CD4-positive, CD25-positive, alpha-beta regulatory T cell (primary cell): Measurements from ENCODE around the gene C11orf91. TPM values are rescaled to one million over a fixed set of nuclear protein-coding genes. Genes with fewer than 3 reads are reported as not detected.

Experiments
- ATAC-seq, 2 donors: fragments of 150-1000 bp; cut with Tn5 transposase; one replicate each; pipeline ENCODE4 v1.10.0; 2021; ENCODE audit warnings: low read depth in 2 of 2, moderate number of reproducible peaks in 2 of 2, moderate library complexity in 1 of 2
- DNase-seq, 3 donors: peaks; one replicate each; pipeline versions ENCODE4 v3.0.0 to v3.0.0-alpha.2; 2012 to 2022; ENCODE audit warnings: mixed read lengths in 1 of 3
- H3K27ac ChIP-seq: one replicate; pipeline ENCODE4 v1.7.0; 2013; ENCODE audit warnings: mild to moderate bottlenecking, low read length; ENCODE audit not compliant: insufficient read depth, poor library complexity, severe bottlenecking
- H3K27me3 ChIP-seq: one replicate; pipeline ENCODE4 v1.7.0; 2013; ENCODE audit warnings: low read length; ENCODE audit not compliant: control insufficient read depth, insufficient read depth
- H3K36me3 ChIP-seq: one replicate; pipeline ENCODE4 v1.7.0; 2013; ENCODE audit warnings: mild to moderate bottlenecking, low read length, moderate library complexity; ENCODE audit not compliant: control insufficient read depth, insufficient read depth
- H3K4me1 ChIP-seq: 2 replicates; pipeline ENCODE4 v1.7.0; 2013; ENCODE audit warnings: mild to moderate bottlenecking, low read length; ENCODE audit not compliant: insufficient read depth, control insufficient read depth, poor library complexity, severe bottlenecking
- H3K4me3 ChIP-seq: one replicate; pipeline ENCODE4 v1.7.0; 2013; ENCODE audit warnings: low read depth, mild to moderate bottlenecking, low read length, moderate library complexity
- H3K9me3 ChIP-seq, 2 experiments: 1 replicate in 1 of 2; 2 replicates in 1 of 2; pipeline ENCODE4 v1.7.0; 2013; ENCODE audit warnings: low read length in 2 of 2, mild to moderate bottlenecking in 1 of 2, moderate library complexity in 1 of 2; ENCODE audit not compliant: control insufficient read depth in 2 of 2
- H3K27ac Mint-ChIP-seq, 3 donors: one replicate each; pipeline ENCODE4 v1.8.0; 2020 to 2022; ENCODE audit warnings: mild to moderate bottlenecking in 3 of 3, mixed read lengths in 3 of 3, moderate library complexity in 2 of 3
- H3K27me3 Mint-ChIP-seq: one replicate; pipeline ENCODE4 v1.8.0; 2022; ENCODE audit warnings: mild to moderate bottlenecking, mixed read lengths
- H3K36me3 Mint-ChIP-seq: one replicate; pipeline ENCODE4 v1.8.0; 2020; ENCODE audit warnings: mixed read lengths
- H3K4me1 Mint-ChIP-seq, 4 donors: one replicate each; pipeline ENCODE4 v1.8.0; 2020 to 2022; ENCODE audit warnings: mixed read lengths in 4 of 4, mild to moderate bottlenecking in 1 of 4
- H3K4me3 Mint-ChIP-seq, 4 donors: one replicate each; pipeline ENCODE4 v1.8.0; 2020 to 2022; ENCODE audit warnings: mild to moderate bottlenecking in 4 of 4, mixed read lengths in 4 of 4, moderate library complexity in 3 of 4
- H3K9me3 Mint-ChIP-seq, 7 donors: one replicate each; pipeline ENCODE4 v1.8.0; 2020 to 2022; ENCODE audit warnings: mixed read lengths in 7 of 7, mild to moderate bottlenecking in 3 of 7, moderate library complexity in 2 of 7
- polyA plus RNA-seq, 4 donors: library from polyadenylated mRNA; unstranded; fragments of 300-500 nt; fragmentation: Illumina TruSeq; gene quantifications; one replicate each; pipeline ENCODE4 v1.2.3, GENCODE V29; 2021
- total RNA-seq: library from RNA; stranded (reverse); gene quantifications from one replicate; pipeline ENCODE4 v1.2.3, GENCODE V29; 2022

The C11orf91 gene, protein sequence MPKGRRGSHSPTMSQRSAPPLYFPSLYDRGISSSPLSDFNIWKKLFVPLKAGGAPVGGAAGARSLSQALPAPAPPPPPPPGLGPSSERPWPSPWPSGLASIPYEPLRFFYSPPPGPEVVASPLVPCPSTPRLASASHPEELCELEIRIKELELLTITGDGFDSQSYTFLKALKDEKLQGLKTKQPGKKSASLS
- not detected for total RNA-seq
- polyA plus RNA-seq = not detected

- Mint-ChIP-seq H3K4me1 (peaks cover 5 to 24% (median 6%) of the 10 kb centered on the region in 4 donors), H3K36me3 (no peaks in the 10 kb centered on the region), H3K9me3 (no peaks in the 10 kb centered on the region), H3K4me3 (peak within 1 kb of the TSS; percentile 88 to 94 (median 92)), H3K27ac (peak within 1 kb of the TSS; percentile 42 to 73 (median 69)), H3K27me3 (peaks cover 12% of the 10 kb centered on the region)
- Histone ChIP-seq H3K36me3 (no peaks in the 10 kb centered on the region), H3K27ac (peak within 1 kb of the TSS; percentile 37), H3K4me3 (peak within 1 kb of the TSS; percentile 73), H3K27me3 (peaks cover 8% of the 10 kb centered on the region), H3K9me3 (no peaks in the 10 kb centered on the region), H3K4me1 (peaks cover 14% of the 10 kb centered on the region)
- peak; percentile 92 to 93 (median 93) for DNase-seq
- peak; percentile 94 to 95 for ATAC-seq
These were observed at the start of gene C11orf91 for GRCh38 chr11:33700502-33701271. Gene C11orf91, minus strand, starts transcription at chr11:33700826. Its CDS starts 86 bp downstream, at chr11:33700740.

GRCh38 chr11:33747979-33748378, 47.4 kb upstream of the C11orf91 start:
- Mint-ChIP-seq H3K4me3 (no peak overlapping the region), H3K9me3 (no peaks in the 10 kb centered on the region), H3K27ac (peak overlapping the region in 1 of 3 donors; percentile 27), H3K36me3 (peaks cover 43% of the 10 kb centered on the region), H3K27me3 (no peaks in the 10 kb centered on the region), H3K4me1 (peaks cover 0 to 19% (median 3%) of the 10 kb centered on the region in 4 donors)
- Histone ChIP-seq H3K4me1 (no peaks in the 10 kb centered on the region), H3K27me3 (no peaks in the 10 kb centered on the region), H3K27ac (no peak overlapping the region), H3K36me3 (peaks cover 79% of the 10 kb centered on the region), H3K9me3 (no peaks in the 10 kb centered on the region), H3K4me3 (no peak overlapping the region)
- DNase-seq = no peak
- ATAC-seq = no peak

GRCh38 chr11:33743291-33743690, 42.7 kb upstream of the C11orf91 start:
- Mint-ChIP-seq H3K9me3 (no peaks in the 10 kb centered on the region), H3K27me3 (no peaks in the 10 kb centered on the region), H3K4me1 (peaks cover 0 to 19% (median 4%) of the 10 kb centered on the region in 4 donors), H3K4me3 (no peak overlapping the region), H3K36me3 (peaks cover 39% of the 10 kb centered on the region), H3K27ac (no peak overlapping the region)
- H3K4me3 ChIP-seq = no peak overlapping the region
- peaks cover 44% of the 10 kb centered on the region for H3K36me3 ChIP-seq
- no peaks in the 10 kb centered on the region for H3K27me3 ChIP-seq
- no peaks in the 10 kb centered on the region for H3K4me1 ChIP-seq
- H3K27ac ChIP-seq = no peak overlapping the region
- DNase-seq (no peak), ATAC-seq (no peak)
- H3K9me3 ChIP-seq = no peaks in the 10 kb centered on the region

- peak overlapping the region in 1 of 3 donors; percentile 50 for H3K27ac Mint-ChIP-seq
- no peaks in the 10 kb centered on the region for H3K9me3 Mint-ChIP-seq
- DNase-seq = peak in 2 of 3 donors; percentile 28 to 53
- H3K27ac ChIP-seq = no peak overlapping the region
- H3K4me3 ChIP-seq = no peak overlapping the region
- peaks cover 32% of the 10 kb centered on the region for H3K36me3 Mint-ChIP-seq
- no peak overlapping the region for H3K4me3 Mint-ChIP-seq
- no peaks in the 10 kb centered on the region for H3K4me1 ChIP-seq
- peaks cover 0 to 25% (median 6%) of the 10 kb centered on the region in 4 donors for H3K4me1 Mint-ChIP-seq
- ATAC-seq = peak; percentile 44 to 62
- no peaks in the 10 kb centered on the region for H3K9me3 ChIP-seq
- no peaks in the 10 kb centered on the region for H3K27me3 ChIP-seq
- no peaks in the 10 kb centered on the region for H3K27me3 Mint-ChIP-seq
- peaks cover 38% of the 10 kb centered on the region for H3K36me3 ChIP-seq
These were observed 41.7 kb upstream of the C11orf91 start for GRCh38 chr11:33742249-33742851.

- H3K36me3 ChIP-seq = peaks cover 33% of the 10 kb centered on the region
- H3K27ac ChIP-seq = no peak overlapping the region
- ATAC-seq (no peak), DNase-seq (no peak)
- Mint-ChIP-seq H3K4me1 (peaks cover 4 to 25% (median 5%) of the 10 kb centered on the region in 4 donors), H3K27me3 (no peaks in the 10 kb centered on the region), H3K4me3 (peak overlapping the region in 1 of 4 donors; percentile 11), H3K9me3 (no peaks in the 10 kb centered on the region), H3K27ac (peak overlapping the region in 2 of 3 donors; percentile 39 to 50), H3K36me3 (peaks cover 27% of the 10 kb centered on the region)
- H3K4me3 ChIP-seq = no peak overlapping the region
- no peaks in the 10 kb centered on the region for H3K27me3 ChIP-seq
- H3K4me1 ChIP-seq = no peaks in the 10 kb centered on the region
- no peaks in the 10 kb centered on the region for H3K9me3 ChIP-seq
These were observed 41.2 kb upstream of the C11orf91 start for GRCh38 chr11:33741806-33742205.

DNA sequence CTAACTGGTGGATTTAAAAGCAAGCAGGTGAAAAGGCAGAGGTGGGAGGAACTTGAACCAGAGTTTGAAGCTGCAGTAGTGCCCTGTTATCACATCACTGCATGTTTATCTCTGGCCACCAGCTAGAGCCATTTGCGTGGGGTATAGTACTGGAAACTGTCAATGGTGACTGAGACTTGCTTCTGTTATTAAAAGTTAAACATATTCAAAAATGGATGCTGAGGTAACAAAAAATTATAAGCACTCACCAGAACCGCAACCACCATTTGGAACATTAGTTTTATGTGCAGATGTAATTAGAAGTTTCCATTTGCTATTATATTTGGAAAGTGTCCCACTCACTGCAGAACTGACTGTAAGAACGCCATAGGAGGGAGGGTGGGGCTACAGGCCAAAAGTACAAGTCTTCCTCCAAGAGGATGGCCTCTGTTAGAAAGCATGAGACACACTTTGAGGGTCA, 36.8 kb upstream of the C11orf91 start:
- no peak for ATAC-seq

DNA sequence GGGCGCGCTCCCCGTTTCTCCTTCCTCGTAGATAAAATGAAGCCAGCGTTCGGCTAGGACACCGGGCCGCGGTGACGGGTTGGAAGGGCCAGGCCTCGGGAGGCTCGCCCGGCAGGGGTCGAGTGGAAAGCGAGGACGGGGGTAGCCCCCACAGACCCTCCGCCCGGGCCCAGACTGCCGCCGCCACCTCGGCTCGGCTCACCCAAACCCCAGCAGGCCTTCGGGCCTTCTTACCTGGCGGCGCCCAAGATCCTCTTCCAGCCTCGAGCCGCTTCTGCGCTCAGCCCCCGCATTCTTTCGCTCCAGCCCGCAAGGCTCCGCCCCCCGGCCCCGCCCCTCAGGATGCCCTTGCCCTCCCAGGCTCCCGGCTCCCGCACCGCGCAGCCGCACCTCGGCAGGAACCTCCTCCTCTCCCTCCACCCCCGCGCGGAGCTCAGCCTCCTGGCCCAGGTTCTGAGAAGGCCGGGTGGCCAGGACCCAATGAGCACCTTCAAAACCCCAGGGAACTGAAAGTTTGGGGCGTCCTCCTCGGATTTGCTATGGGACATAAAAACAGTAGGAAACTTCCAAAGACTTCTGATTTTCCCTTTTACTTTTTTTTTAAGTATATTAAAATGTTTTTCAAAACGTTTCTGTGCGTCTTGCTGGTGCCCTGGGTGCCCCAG, 35.7 kb upstream of the C11orf91 start, which contains the start of gene CD59:
Gene CD59 (minus strand): TSS at position 276 of the 665 bp plus-strand sequence. CDS start 13,978 bp downstream, outside the sequence.
- Histone ChIP-seq H3K4me3 (peak within 1 kb of the TSS; percentile 97), H3K9me3 (no peaks in the 10 kb centered on the region), H3K4me1 (peaks cover 20% of the 10 kb centered on the region), H3K27me3 (no peaks in the 10 kb centered on the region), H3K27ac (peak within 1 kb of the TSS; percentile 76), H3K36me3 (no peaks in the 10 kb centered on the region)
- Mint-ChIP-seq H3K36me3 (peaks cover 5% of the 10 kb centered on the region), H3K27ac (peak within 1 kb of the TSS; percentile 83 to 96 (median 87)), H3K27me3 (no peaks in the 10 kb centered on the region), H3K9me3 (no peaks in the 10 kb centered on the region), H3K4me3 (peak within 1 kb of the TSS; percentile 94 to 99 (median 96)), H3K4me1 (peaks cover 16 to 46% (median 30%) of the 10 kb centered on the region in 4 donors)
- peak; percentile 78 for ATAC-seq
- DNase-seq = peak; percentile 77 to 89 (median 89)

More for the DNA sequence above, 36.8 kb upstream of the C11orf91 start:
- Histone ChIP-seq H3K27me3 (no peaks in the 10 kb centered on the region), H3K36me3 (peaks cover under 1% of the 10 kb centered on the region), H3K9me3 (no peaks in the 10 kb centered on the region), H3K4me1 (peaks cover 17% of the 10 kb centered on the region), H3K27ac (no peak overlapping the region), H3K4me3 (no peak overlapping the region)
- no peaks in the 10 kb centered on the region for H3K9me3 Mint-ChIP-seq
- peak overlapping the region; percentile 73 to 99 (median 94) for H3K4me3 Mint-ChIP-seq
- peaks cover 9% of the 10 kb centered on the region for H3K36me3 Mint-ChIP-seq
- peak overlapping the region; percentile 83 to 90 (median 87) for H3K27ac Mint-ChIP-seq
- H3K27me3 Mint-ChIP-seq = no peaks in the 10 kb centered on the region
- H3K4me1 Mint-ChIP-seq = peaks cover 21 to 34% (median 28%) of the 10 kb centered on the region in 4 donors
- DNase-seq = no peak
